Measurements from ENCODE around the gene BGN. TPM values are rescaled to one million over a fixed set of nuclear protein-coding genes. Genes with fewer than 3 reads are reported as not detected.

The BGN gene
- total and polyA plus RNA-seq, 2 experiments from 2014 or later = 0.87 to 1.8 TPM

DNA sequence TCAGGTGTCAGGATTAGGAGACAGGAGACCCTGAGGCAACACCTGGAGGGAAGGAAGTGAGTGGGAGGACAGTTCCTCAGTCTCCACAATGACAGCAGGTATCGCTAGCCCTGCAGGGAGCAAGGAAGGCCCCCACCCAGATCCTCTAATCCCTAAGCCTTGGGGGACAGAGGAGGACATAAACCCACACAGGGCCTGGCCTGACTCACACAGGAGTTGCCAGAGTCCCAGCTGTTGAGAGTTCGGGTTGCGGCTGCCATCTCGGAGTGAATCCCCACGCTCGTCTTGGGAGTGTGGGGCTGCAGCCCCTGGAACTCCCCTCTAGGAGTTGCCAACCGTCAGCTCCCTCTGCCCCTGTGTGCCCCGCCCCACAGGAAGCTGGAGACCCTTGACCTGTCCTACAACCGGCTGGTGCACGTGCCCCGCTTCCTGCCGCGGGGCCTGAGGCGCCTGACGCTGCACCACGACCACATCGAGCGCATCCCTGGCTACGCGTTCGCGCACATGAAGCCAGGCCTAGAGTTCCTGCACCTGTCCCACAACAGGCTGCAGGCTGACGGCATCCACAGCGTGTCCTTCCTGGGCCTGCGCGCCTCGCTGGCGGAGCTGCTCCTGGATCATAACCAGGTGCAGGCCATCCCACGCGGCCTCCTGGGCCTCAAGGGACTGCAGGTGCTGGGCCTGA lies 9.2 kb upstream of the BGN start:
- H3K4me1 ChIP-seq (ENCODE audit: insufficient read depth) = no peaks in the 10 kb centered on the region
- Mint-ChIP-seq H3K4me1 (no peaks in the 10 kb centered on the region), H3K27ac (no peak overlapping the region), H3K27me3 (ENCODE audit: insufficient read depth, low read depth, poor library complexity) (peaks cover 2% of the 10 kb centered on the region), H3K4me3 (no peak overlapping the region), H3K9me3 (no peaks in the 10 kb centered on the region), H3K36me3 (ENCODE audit: low read depth) (no peaks in the 10 kb centered on the region)
- no peak overlapping the region for H3K27ac ChIP-seq (ENCODE audit: low read depth)
- ATAC-seq (no peak), DNase-seq (ENCODE audit: low spot score) (no peak)
- no peaks in the 10 kb centered on the region for H3K9me2 ChIP-seq (ENCODE audit: insufficient read depth)
- H3K27me3 ChIP-seq (ENCODE audit: insufficient read depth) = no peaks in the 10 kb centered on the region
- no peak overlapping the region for H3K4me2 ChIP-seq
- H2AFZ ChIP-seq = no peak overlapping the region
- H3F3A ChIP-seq (replicated peaks; ENCODE audit: low read depth) = no peaks in the 10 kb centered on the region
- H4K20me1 ChIP-seq (replicated peaks; ENCODE audit: insufficient read depth) = no peaks in the 10 kb centered on the region
- no peak overlapping the region for H3K4me3 ChIP-seq
- TF ChIP-seq NANOG (IDR thresholded peaks at IDR 0.05; ENCODE audit: borderline replicate concordance) = no peak
- TF ChIP-seq CREB1 (CRISPR knock-in tag; IDR thresholded peaks at IDR 0.05; ENCODE audit: low read depth) = no peak
- TF ChIP-seq, protein P1, sequence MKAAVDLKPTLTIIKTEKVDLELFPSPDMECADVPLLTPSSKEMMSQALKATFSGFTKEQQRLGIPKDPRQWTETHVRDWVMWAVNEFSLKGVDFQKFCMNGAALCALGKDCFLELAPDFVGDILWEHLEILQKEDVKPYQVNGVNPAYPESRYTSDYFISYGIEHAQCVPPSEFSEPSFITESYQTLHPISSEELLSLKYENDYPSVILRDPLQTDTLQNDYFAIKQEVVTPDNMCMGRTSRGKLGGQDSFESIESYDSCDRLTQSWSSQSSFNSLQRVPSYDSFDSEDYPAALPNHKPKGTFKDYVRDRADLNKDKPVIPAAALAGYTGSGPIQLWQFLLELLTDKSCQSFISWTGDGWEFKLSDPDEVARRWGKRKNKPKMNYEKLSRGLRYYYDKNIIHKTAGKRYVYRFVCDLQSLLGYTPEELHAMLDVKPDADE (IDR thresholded peaks at IDR 0.05) = no peak
- TF ChIP-seq ZNF331 (CRISPR knock-in tag; IDR thresholded peaks at IDR 0.05; ENCODE audit: low read depth) = no peak
- TF ChIP-seq POLR2AphosphoS5 (IDR thresholded peaks at IDR 0.05; ENCODE audit: low read depth) = no peak
- TF ChIP-seq EZH2 (IDR thresholded peaks at IDR 0.05; ENCODE audit: low read depth, unreplicated experiment) = no peak
- TF ChIP-seq, protein P2, sequence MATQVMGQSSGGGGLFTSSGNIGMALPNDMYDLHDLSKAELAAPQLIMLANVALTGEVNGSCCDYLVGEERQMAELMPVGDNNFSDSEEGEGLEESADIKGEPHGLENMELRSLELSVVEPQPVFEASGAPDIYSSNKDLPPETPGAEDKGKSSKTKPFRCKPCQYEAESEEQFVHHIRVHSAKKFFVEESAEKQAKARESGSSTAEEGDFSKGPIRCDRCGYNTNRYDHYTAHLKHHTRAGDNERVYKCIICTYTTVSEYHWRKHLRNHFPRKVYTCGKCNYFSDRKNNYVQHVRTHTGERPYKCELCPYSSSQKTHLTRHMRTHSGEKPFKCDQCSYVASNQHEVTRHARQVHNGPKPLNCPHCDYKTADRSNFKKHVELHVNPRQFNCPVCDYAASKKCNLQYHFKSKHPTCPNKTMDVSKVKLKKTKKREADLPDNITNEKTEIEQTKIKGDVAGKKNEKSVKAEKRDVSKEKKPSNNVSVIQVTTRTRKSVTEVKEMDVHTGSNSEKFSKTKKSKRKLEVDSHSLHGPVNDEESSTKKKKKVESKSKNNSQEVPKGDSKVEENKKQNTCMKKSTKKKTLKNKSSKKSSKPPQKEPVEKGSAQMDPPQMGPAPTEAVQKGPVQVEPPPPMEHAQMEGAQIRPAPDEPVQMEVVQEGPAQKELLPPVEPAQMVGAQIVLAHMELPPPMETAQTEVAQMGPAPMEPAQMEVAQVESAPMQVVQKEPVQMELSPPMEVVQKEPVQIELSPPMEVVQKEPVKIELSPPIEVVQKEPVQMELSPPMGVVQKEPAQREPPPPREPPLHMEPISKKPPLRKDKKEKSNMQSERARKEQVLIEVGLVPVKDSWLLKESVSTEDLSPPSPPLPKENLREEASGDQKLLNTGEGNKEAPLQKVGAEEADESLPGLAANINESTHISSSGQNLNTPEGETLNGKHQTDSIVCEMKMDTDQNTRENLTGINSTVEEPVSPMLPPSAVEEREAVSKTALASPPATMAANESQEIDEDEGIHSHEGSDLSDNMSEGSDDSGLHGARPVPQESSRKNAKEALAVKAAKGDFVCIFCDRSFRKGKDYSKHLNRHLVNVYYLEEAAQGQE (IDR thresholded peaks at IDR 0.05; ENCODE audit: unreplicated experiment) = no peak
- TF ChIP-seq, protein P3, sequence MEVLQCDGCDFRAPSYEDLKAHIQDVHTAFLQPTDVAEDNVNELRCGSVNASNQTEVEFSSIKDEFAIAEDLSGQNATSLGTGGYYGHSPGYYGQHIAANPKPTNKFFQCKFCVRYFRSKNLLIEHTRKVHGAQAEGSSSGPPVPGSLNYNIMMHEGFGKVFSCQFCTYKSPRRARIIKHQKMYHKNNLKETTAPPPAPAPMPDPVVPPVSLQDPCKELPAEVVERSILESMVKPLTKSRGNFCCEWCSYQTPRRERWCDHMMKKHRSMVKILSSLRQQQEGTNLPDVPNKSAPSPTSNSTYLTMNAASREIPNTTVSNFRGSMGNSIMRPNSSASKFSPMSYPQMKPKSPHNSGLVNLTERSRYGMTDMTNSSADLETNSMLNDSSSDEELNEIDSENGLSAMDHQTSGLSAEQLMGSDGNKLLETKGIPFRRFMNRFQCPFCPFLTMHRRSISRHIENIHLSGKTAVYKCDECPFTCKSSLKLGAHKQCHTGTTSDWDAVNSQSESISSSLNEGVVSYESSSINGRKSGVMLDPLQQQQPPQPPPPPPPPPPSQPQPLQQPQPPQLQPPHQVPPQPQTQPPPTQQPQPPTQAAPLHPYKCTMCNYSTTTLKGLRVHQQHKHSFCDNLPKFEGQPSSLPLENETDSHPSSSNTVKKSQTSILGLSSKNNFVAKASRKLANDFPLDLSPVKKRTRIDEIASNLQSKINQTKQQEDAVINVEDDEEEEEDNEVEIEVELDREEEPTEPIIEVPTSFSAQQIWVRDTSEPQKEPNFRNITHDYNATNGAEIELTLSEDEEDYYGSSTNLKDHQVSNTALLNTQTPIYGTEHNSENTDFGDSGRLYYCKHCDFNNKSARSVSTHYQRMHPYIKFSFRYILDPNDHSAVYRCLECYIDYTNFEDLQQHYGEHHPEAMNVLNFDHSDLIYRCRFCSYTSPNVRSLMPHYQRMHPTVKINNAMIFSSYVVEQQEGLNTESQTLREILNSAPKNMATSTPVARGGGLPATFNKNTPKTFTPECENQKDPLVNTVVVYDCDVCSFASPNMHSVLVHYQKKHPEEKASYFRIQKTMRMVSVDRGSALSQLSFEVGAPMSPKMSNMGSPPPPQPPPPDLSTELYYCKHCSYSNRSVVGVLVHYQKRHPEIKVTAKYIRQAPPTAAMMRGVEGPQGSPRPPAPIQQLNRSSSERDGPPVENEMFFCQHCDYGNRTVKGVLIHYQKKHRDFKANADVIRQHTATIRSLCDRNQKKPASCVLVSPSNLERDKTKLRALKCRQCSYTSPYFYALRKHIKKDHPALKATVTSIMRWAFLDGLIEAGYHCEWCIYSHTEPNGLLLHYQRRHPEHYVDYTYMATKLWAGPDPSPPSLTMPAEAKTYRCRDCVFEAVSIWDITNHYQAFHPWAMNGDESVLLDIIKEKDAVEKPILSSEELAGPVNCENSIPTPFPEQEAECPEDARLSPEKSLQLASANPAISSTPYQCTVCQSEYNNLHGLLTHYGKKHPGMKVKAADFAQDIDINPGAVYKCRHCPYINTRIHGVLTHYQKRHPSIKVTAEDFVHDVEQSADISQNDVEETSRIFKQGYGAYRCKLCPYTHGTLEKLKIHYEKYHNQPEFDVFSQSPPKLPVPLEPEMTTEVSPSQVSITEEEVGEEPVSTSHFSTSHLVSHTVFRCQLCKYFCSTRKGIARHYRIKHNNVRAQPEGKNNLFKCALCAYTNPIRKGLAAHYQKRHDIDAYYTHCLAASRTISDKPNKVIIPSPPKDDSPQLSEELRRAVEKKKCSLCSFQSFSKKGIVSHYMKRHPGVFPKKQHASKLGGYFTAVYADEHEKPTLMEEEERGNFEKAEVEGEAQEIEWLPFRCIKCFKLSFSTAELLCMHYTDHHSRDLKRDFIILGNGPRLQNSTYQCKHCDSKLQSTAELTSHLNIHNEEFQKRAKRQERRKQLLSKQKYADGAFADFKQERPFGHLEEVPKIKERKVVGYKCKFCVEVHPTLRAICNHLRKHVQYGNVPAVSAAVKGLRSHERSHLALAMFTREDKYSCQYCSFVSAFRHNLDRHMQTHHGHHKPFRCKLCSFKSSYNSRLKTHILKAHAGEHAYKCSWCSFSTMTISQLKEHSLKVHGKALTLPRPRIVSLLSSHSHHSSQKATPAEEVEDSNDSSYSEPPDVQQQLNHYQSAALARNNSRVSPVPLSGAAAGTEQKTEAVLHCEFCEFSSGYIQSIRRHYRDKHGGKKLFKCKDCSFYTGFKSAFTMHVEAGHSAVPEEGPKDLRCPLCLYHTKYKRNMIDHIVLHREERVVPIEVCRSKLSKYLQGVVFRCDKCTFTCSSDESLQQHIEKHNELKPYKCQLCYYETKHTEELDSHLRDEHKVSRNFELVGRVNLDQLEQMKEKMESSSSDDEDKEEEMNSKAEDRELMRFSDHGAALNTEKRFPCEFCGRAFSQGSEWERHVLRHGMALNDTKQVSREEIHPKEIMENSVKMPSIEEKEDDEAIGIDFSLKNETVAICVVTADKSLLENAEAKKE (CRISPR knock-in tag; IDR thresholded peaks at IDR 0.05) = no peak
- no peak for TF ChIP-seq CTCF (conservative IDR thresholded peaks at IDR 0.05; ENCODE audit: low read depth in 2 of 2)
- no peaks in the 10 kb centered on the region for H3K79me2 ChIP-seq (replicated peaks; ENCODE audit: insufficient read depth)
- H3K36me3 ChIP-seq (ENCODE audit: insufficient read depth) = no peaks in the 10 kb centered on the region

All from GM23338 (cell line).